GM23338 (cell line): Measurements from ENCODE around the gene PTGIS. TPM values are rescaled to one million over a fixed set of nuclear protein-coding genes. Genes with fewer than 3 reads are reported as not detected.

Source experiments
- ATAC-seq: fragments of 200-7000 bp; cut with Tn5 transposase; 3 replicates; pipeline ENCODE4 v1.9.1; 2020
- DNase-seq: peaks from one replicate; pipeline ENCODE4 v3.0.0-alpha.2; 2015; ENCODE audit warnings: low spot score
- H2AFZ ChIP-seq: fragments of 200-600 bp; sonication (generic); 2 replicates; pipeline ENCODE4 v1.8.0; 2016; ENCODE audit warnings: antibody characterized with exemption, mild to moderate bottlenecking, moderate library complexity
- H3F3A ChIP-seq: fragments of 200-600 bp; sonication (generic); replicated peaks from 2 replicates; pipeline ENCODE4 v1.8.0; 2017; ENCODE audit warnings: antibody characterized with exemption, mixed run types, low read depth
- H3K27ac ChIP-seq: fragments of 200-600 bp; sonication (generic); 2 replicates; pipeline ENCODE4 v1.6.1; 2016; ENCODE audit warnings: low read depth
- H3K27me3 ChIP-seq: fragments of 200-600 bp; sonication (generic); 2 replicates; pipeline ENCODE4 v1.8.0; 2016; ENCODE audit warnings: mild to moderate bottlenecking, mixed run types, moderate library complexity; ENCODE audit not compliant: insufficient read depth
- H3K36me3 ChIP-seq: fragments of 200-600 bp; sonication (generic); 2 replicates; pipeline ENCODE4 v1.8.0; 2016; ENCODE audit warnings: mild to moderate bottlenecking; ENCODE audit not compliant: insufficient read depth
- H3K4me1 ChIP-seq: fragments of 200-600 bp; sonication (generic); 2 replicates; pipeline ENCODE4 v1.8.0; 2016; ENCODE audit warnings: mild to moderate bottlenecking, moderate library complexity; ENCODE audit not compliant: insufficient read depth
- H3K4me2 ChIP-seq: fragments of 200-600 bp; sonication (generic); 2 replicates; pipeline ENCODE4 v1.7.1; 2017; ENCODE audit warnings: mixed run types
- H3K4me3 ChIP-seq: fragments of 200-600 bp; sonication (generic); 2 replicates; pipeline ENCODE4 v1.6.1; 2016; ENCODE audit warnings: mixed run types
- H3K79me2 ChIP-seq: fragments of 200-600 bp; sonication (generic); replicated peaks from 2 replicates; pipeline ENCODE4 v1.8.0; 2017; ENCODE audit warnings: mild to moderate bottlenecking; ENCODE audit not compliant: insufficient read depth
- H3K9me2 ChIP-seq: fragments of 200-600 bp; sonication (generic); 2 replicates; pipeline ENCODE4 v1.8.0; 2017; ENCODE audit not compliant: insufficient read depth
- H4K20me1 ChIP-seq: fragments of 200-600 bp; sonication (generic); replicated peaks from 2 replicates; pipeline ENCODE4 v1.8.0; 2017; ENCODE audit warnings: mild to moderate bottlenecking; ENCODE audit not compliant: insufficient read depth
- H3K27ac Mint-ChIP-seq: 2 replicates; pipeline ENCODE4 v1.8.0; 2020; ENCODE audit warnings: inconsistent platforms, mild to moderate bottlenecking, moderate library complexity, mixed read lengths
- H3K27me3 Mint-ChIP-seq: 3 replicates; pipeline ENCODE4 v1.8.0; 2022; ENCODE audit warnings: low read depth, mild to moderate bottlenecking, moderate library complexity, mixed read lengths, inconsistent platforms; ENCODE audit not compliant: insufficient read depth, poor library complexity
- H3K36me3 Mint-ChIP-seq: 3 replicates; pipeline ENCODE4 v1.8.0; 2021; ENCODE audit warnings: low read depth, mild to moderate bottlenecking, inconsistent platforms, moderate library complexity, mixed read lengths
- H3K4me1 Mint-ChIP-seq: 3 replicates; pipeline ENCODE4 v1.8.0; 2020; ENCODE audit warnings: mild to moderate bottlenecking, inconsistent platforms, mixed read lengths
- H3K4me3 Mint-ChIP-seq: 3 replicates; pipeline ENCODE4 v1.8.0; 2021; ENCODE audit warnings: moderate library complexity, mild to moderate bottlenecking, inconsistent platforms, mixed read lengths
- H3K9me3 Mint-ChIP-seq: 3 replicates; pipeline ENCODE4 v1.8.0; 2020; ENCODE audit warnings: moderate library complexity, mild to moderate bottlenecking, inconsistent platforms, mixed read lengths
- CREB1 ChIP-seq: fragments of 250-450 bp; sonication (Bioruptor Pico); IDR thresholded peaks from 2 replicates; pipeline ENCODE4 v1.5.0; 2020; ENCODE audit warnings: low read depth, mild to moderate bottlenecking, moderate library complexity
- CTCF ChIP-seq, 2 experiments: fragments of 200-600 bp in 1 of 2; sonication (generic) in 1 of 2; conservative IDR thresholded peaks; 2 replicates each; pipeline versions ENCODE4 v1.5.1 to v1.6.1; 2016 to 2017; ENCODE audit warnings: antibody characterized with exemption in 2 of 2, low read depth in 2 of 2, mild to moderate bottlenecking in 2 of 2, moderate library complexity in 1 of 2
- ETS1 ChIP-seq: IDR thresholded peaks from 2 replicates; pipeline ENCODE4 v1.6.1; 2016; ENCODE audit warnings: antibody characterized with exemption
- EZH2phosphoT487 ChIP-seq: fragments of 200-600 bp; sonication (generic); IDR thresholded peaks from one replicate; pipeline ENCODE4 v1.8.1; 2018; ENCODE audit warnings: antibody characterized with exemption; ENCODE audit not compliant: unreplicated experiment
- JUNB ChIP-seq: IDR thresholded peaks from one replicate; pipeline ENCODE4 v1.6.1; 2016; ENCODE audit warnings: antibody characterized with exemption; ENCODE audit not compliant: unreplicated experiment
- NANOG ChIP-seq: IDR thresholded peaks from 2 replicates; pipeline ENCODE4 v1.6.1; 2016; ENCODE audit warnings: antibody characterized with exemption, borderline replicate concordance
- POLR2AphosphoS5 ChIP-seq: IDR thresholded peaks from 2 replicates; pipeline ENCODE4 v1.6.1; 2016; ENCODE audit warnings: antibody characterized with exemption, low read depth
- REST ChIP-seq: IDR thresholded peaks from one replicate; pipeline ENCODE4 v1.6.1; 2018; ENCODE audit warnings: antibody characterized with exemption; ENCODE audit not compliant: unreplicated experiment
- STAT1 ChIP-seq: IDR thresholded peaks from one replicate; pipeline ENCODE4 v1.6.1; 2016; ENCODE audit warnings: antibody characterized with exemption; ENCODE audit not compliant: unreplicated experiment
- ZNF114 ChIP-seq: fragments of 250-450 bp; sonication (Bioruptor Pico); IDR thresholded peaks from 2 replicates; pipeline ENCODE4 v1.5.0; 2020; ENCODE audit warnings: mild to moderate bottlenecking, moderate library complexity
- ZNF331 ChIP-seq: fragments of 250-450 bp; sonication (Bioruptor Pico); IDR thresholded peaks from 2 replicates; pipeline ENCODE4 v1.5.0; 2020; ENCODE audit warnings: low read depth, mild to moderate bottlenecking, moderate library complexity
- ZNF462 ChIP-seq: fragments of 250-450 bp; sonication (Bioruptor Pico); IDR thresholded peaks from 2 replicates; pipeline ENCODE4 v1.5.0; 2020; ENCODE audit warnings: mild to moderate bottlenecking, moderate library complexity
- polyA plus RNA-seq: library from polyadenylated mRNA; unstranded; fragments of >200 nt; fragmentation: Nextera tagmentation; extraction: Ambion mirVana; gene quantifications from 2 replicates; pipeline ENCODE4 v1.2.1, GENCODE V29; 2016
- total RNA-seq: library from RNA; depleted of rRNA; stranded (reverse); fragments of >200 nt; shearing (Covaris generic); gene quantifications from 2 replicates; pipeline ENCODE4 v1.2.3, GENCODE V29; 2014

PTGIS gene
- total and polyA plus RNA-seq, 2 experiments from 2014 or later = 6.6 to 28.7 TPM

- no peak overlapping the region for H3K27ac Mint-ChIP-seq
- no peaks in the 10 kb centered on the region for H4K20me1 ChIP-seq
- ATAC-seq (no peak), DNase-seq (no peak)
- H3K4me1 Mint-ChIP-seq = peaks cover 11% of the 10 kb centered on the region; the same call in 2 of the 3 replicates
- H3F3A ChIP-seq = no peaks in the 10 kb centered on the region; the same call in 1 of the 2 replicates
- no peak overlapping the region for H3K4me3 ChIP-seq
- peaks cover 4% of the 10 kb centered on the region for H3K27me3 Mint-ChIP-seq
- H3K9me3 Mint-ChIP-seq = peaks cover 7% of the 10 kb centered on the region
- H3K4me2 ChIP-seq = no peak overlapping the region
- TF ChIP-seq ETS1 (no peak), JUNB (no peak), ZNF114 (CRISPR knock-in tag) (no peak), POLR2AphosphoS5 (no peak), STAT1 (no peak), ZNF331 (CRISPR knock-in tag) (no peak), NANOG (no peak), CTCF (conservative IDR thresholded peaks at IDR 0.05; ENCODE audit: low read depth in 2 of 2) (no peak), CREB1 (CRISPR knock-in tag) (no peak), EZH2phosphoT487 (no peak), ZNF462 (CRISPR knock-in tag) (no peak), REST (no peak)
- H3K4me1 ChIP-seq = peaks cover 9% of the 10 kb centered on the region
- no peaks in the 10 kb centered on the region for H3K36me3 Mint-ChIP-seq
- H3K36me3 ChIP-seq = no peaks in the 10 kb centered on the region
- H3K27me3 ChIP-seq = no peaks in the 10 kb centered on the region
- H3K79me2 ChIP-seq = no peaks in the 10 kb centered on the region
- no peaks in the 10 kb centered on the region for H3K9me2 ChIP-seq
- no peak overlapping the region for H3K27ac ChIP-seq
- no peak overlapping the region; the same call in 1 of the 2 replicates for H2AFZ ChIP-seq
- no peak overlapping the region for H3K4me3 Mint-ChIP-seq
Measured at GRCh38 chr20:49579195-49579594, 11.3 kb upstream of the PTGIS start.
